Measurements from ENCODE around the gene RHOC.
"Not testable (repeated sequence)": the region's sequence is repeated elsewhere in the genome, so short reads cannot be mapped to it uniquely, and the experiment has no call there.

Gene RHOC

GRCh38 chr1:112735752-112736151 is 28.8 kb upstream of the RHOC start:
- DNase-seq (ENCODE audit: extremely low read depth, low read depth), result no peak
- TF ChIP-seq CTCF (IDR thresholded peaks at IDR 0.05; ENCODE audit: low read depth, low read length), result no peak

- DNase-seq (ENCODE audit: extremely low read depth, low read depth), result no peak
- no peak for TF ChIP-seq CTCF (IDR thresholded peaks at IDR 0.05; ENCODE audit: low read depth, low read length)
These were observed 24.5 kb upstream of the RHOC start for GRCh38 chr1:112731451-112731850.

DNA sequence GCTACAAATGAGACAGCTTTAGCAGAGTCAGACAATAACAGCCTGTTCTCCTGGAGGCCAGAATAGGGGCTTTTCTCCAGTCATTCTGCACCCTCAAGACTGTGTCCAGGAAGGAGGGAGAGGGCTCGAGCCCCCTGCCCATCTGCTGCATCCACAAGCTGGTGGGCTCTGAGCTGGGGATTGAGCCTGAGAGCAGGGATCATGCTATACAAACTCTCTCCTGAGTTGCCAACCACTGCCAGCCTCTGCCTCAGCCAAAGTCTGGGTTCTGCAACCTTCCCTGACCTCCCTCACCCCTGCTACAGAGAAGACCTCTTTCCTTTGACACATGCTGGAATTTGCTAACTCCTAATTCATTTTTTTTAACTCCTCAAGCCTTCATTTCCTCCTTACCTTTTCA is 23.0 kb upstream of the RHOC start:
- TF ChIP-seq CTCF (IDR thresholded peaks at IDR 0.05; ENCODE audit: low read depth, low read length), result no peak
- no peak for DNase-seq (ENCODE audit: extremely low read depth, low read depth)

- not testable (repeated sequence) for DNase-seq (ENCODE audit: extremely low read depth, low read depth)
These were observed 22.1 kb upstream of the RHOC start for GRCh38 chr1:112729011-112729410.

DNA sequence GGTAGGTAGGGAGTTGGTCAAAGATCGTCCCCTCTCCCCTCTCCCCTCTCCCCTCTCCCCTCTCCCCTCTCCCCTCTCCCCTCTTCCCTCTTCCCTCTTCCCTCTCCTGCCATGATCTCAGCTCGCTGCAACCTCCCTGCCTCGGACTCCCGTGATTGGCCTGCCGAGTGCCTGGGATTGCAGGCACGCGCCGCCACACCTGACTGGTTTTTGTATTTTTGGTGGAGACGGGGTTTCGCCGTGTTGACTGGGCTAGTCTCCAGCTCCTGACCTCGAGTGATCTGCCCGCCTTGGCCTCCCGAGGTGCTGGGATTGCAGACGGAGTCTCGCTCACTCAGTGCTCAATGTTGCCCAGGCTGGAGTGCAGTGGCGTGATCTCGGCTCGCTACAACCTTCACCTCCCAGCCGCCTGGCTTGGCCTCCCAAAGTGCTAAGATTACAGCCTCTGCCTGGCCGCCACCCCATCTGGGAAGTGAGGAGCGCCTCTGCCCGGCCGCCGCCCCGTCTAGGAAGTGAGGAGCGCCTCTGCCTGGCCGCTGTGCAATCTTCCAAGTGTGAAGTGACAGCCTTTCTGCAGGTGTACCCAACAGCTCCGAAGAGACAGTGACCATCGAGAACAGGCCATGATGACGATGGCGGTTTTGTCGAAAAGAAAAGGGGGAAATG is 21.5 kb upstream of the RHOC start:
- not testable (repeated sequence) for DNase-seq (ENCODE audit: extremely low read depth, low read depth)

GRCh38 chr1:112727716-112728115 is 20.8 kb upstream of the RHOC start:
- TF ChIP-seq CTCF (IDR thresholded peaks at IDR 0.05; ENCODE audit: low read depth, low read length), result 0 out of 2 replicates have a peak, but pooled peaks have one; percentile 2
- DNase-seq (ENCODE audit: extremely low read depth, low read depth), result no peak

- not testable (repeated sequence) for DNase-seq (ENCODE audit: extremely low read depth, low read depth)
These were observed 17.3 kb upstream of the RHOC start for GRCh38 chr1:112724240-112724639.

DNA sequence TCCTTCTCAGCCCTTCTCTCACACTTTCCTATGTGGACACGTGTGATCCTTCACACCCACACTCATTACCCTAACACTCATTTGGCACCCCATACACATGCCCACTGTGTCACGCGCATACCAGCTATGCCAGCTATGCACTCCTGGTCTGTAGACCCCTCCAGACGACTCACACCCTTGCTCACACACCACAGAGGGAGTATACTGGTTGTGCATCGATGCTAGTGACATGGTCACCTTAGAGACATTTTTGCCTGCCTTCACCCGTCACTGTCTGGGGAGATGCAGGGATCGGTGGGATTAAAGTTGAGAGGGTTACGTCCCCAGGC is 16.5 kb upstream of the RHOC start:
- no peak for DNase-seq (ENCODE audit: extremely low read depth, low read depth)
- TF ChIP-seq CTCF (IDR thresholded peaks at IDR 0.05; ENCODE audit: low read depth, low read length), result no peak

DNA sequence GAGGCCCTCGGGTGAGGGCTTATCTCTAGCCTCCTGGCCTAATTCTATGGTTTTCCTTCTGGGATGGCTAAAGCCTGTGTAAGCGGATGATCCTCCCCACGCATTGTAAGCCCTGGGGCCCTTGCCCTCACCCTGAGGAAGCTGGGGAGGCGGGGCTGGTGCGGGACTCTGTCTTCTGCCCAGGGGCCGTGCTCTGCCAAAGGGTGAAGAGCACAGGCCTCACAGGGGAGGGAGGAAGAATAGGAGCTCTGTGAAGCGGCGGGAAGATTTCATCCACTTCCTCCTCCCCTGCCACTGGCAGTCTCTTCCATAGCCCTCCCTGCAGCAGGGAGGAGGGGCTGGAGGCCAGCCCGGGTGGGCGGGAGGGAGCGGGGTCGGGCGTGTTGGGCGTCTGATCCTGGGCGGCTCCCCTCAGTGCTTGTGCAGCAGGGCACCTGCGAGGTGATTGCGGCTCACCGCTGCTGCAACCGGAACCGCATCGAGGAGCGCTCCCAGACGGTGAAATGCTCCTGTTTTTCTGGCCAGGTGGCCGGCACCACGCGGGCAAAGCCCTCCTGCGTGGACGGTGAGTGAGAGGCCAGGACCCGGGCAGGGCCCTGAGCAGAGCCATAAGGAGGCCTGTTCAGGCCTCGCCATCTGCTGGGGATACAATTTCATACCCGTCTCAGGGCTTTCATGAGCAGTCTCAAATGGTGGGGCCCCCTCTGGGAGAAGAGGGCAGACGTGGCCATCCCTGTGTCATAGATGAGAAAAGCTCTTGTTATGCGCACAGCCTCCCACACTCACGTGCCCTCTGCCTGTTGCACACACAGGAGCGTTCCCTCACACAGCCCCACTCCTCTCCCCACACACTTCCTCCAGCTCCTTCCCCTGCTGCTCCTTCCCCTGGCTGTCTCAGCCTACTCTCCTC is 15.9 kb upstream of the RHOC start:
- no peak for TF ChIP-seq CTCF (IDR thresholded peaks at IDR 0.05; ENCODE audit: low read depth, low read length)
- DNase-seq (ENCODE audit: extremely low read depth, low read depth), result no peak

Data from AG09319 (cell line).